Measurements from ENCODE around the gene IL6. TPM values are rescaled to one million over a fixed set of nuclear protein-coding genes. Genes with fewer than 3 reads are reported as not detected.

The IL6 gene
- polyA plus RNA-seq, 1 experiment: 31.0 TPM

DNA sequence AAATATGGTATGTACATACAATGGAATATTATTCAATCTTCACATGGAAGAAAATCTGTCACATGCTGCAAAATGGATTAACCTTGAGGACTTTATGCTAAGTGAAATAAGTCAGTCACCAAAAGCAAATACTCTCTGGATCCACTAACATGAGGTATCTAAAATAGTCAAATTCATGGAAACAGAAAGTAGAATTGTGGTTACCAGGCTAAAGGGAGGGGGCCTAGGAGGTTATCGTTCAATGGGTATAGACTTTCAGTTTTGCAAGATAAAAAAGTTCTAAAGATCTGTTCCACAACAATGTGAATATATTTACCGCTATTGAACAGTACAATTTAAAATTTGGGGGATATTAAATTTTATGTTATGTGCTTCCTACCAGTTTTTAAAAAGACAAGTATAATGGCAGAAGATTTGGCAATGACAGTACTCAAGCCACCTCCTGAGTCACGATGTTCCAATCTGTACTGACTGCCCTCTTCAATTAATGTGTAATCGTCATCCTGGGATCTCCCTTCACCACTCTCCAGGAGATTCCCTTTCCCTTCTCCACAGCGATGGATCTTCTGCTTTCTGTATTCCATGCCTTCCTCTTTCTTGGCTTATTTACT, 32.3 kb upstream of the IL6 start:
- no peak overlapping the region for H3K4me3 ChIP-seq (ENCODE audit: low read depth, low read length)
- POLR2A ChIA-PET: no interaction called here
- H3K27me3 ChIP-seq (ENCODE audit: control insufficient read depth, insufficient read depth, low read length): no peaks in the 10 kb centered on the region
- H3K36me3 ChIP-seq (ENCODE audit: control insufficient read depth, insufficient read depth, low read length): no peaks in the 10 kb centered on the region
- CTCF ChIA-PET: no interaction called here
- no peak for DNase-seq (ENCODE audit: low read depth)
- TF ChIP-seq, protein P1, sequence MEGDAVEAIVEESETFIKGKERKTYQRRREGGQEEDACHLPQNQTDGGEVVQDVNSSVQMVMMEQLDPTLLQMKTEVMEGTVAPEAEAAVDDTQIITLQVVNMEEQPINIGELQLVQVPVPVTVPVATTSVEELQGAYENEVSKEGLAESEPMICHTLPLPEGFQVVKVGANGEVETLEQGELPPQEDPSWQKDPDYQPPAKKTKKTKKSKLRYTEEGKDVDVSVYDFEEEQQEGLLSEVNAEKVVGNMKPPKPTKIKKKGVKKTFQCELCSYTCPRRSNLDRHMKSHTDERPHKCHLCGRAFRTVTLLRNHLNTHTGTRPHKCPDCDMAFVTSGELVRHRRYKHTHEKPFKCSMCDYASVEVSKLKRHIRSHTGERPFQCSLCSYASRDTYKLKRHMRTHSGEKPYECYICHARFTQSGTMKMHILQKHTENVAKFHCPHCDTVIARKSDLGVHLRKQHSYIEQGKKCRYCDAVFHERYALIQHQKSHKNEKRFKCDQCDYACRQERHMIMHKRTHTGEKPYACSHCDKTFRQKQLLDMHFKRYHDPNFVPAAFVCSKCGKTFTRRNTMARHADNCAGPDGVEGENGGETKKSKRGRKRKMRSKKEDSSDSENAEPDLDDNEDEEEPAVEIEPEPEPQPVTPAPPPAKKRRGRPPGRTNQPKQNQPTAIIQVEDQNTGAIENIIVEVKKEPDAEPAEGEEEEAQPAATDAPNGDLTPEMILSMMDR (IDR thresholded peaks at IDR 0.05; ENCODE audit: insufficient read depth, low read depth, low read length): no peak

DNA sequence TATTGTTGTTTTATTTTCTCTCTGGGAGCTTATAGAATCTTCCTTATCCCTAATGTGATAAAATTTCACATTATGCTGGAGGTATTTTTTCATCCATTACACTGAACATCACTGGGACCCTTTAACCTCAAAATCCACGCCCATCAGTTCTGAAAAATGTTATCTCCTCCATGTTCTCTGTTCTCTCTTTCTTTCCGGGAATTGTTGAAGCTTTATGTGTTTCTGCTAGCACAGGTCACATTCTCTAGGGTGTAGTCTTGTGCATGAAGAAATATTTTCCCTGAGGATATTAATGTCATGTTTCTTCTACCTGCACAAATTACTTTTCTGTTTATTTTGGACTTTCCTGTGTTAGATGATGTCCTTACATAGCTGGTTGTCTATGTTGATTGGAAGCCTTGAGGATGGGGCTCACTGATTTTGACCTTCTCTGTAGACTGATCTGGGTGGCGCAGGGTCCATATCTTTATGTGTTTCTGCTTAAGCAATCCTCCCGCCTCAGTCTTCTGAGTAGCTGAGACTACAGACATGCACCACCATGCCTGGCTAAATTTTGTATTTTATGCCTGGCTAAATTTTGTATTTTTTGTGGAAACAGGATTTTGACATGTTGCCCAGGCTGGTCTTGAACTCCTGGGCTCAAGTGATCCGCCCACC, 31.4 kb upstream of the IL6 start:
- ChIA-PET CTCF (interaction anchor here (0.8 to 1.8 kb wide), 2 partner anchors 14 to 101 kb away, joined by 4 read pairs; no protein-coding TSS in a partner anchor), POLR2A (no interaction called here)
- H3K27me3 ChIP-seq (ENCODE audit: control insufficient read depth, insufficient read depth, low read length): no peaks in the 10 kb centered on the region
- no peak for DNase-seq (ENCODE audit: low read depth)
- no peaks in the 10 kb centered on the region for H3K36me3 ChIP-seq (ENCODE audit: control insufficient read depth, insufficient read depth, low read length)
- TF ChIP-seq, protein P1 (IDR thresholded peaks at IDR 0.05; ENCODE audit: insufficient read depth, low read depth, low read length): no peak
- no peak overlapping the region for H3K4me3 ChIP-seq (ENCODE audit: low read depth, low read length)

DNA sequence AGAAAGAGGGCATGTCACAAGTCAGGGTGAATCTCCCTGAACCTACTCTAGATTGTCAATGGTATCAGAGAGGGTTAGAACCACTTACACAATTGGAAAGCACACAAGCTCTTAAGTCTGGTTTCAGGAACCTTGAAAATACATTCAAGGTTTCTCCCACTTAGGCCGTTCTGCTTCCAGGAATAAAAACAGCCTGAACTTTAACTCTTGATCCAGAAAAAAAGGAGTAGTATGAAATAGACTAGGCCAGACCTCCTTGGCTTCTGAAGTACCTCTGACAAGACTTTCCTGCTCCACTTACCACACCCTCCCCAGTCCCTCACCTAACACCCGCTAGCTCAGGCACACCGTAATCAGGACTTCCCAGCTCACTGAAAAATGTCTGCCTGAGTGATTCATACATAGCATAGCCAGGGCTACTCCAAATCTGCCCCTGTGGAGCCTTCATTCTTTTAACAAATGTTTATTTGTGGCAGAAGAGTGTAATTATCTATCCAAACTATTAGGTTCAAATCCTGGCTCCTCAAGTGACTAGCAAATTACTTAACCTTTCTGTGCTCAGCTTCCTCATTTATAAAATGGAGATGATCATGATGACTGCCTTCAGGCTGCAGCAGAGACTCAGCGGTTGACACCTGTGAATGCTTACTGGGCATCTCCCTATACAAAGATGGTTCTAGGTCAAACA, 30.3 kb upstream of the IL6 start:
- TF ChIP-seq, protein P1 (IDR thresholded peaks at IDR 0.05; ENCODE audit: insufficient read depth, low read depth, low read length): no peak
- H3K27me3 ChIP-seq (ENCODE audit: control insufficient read depth, insufficient read depth, low read length): no peaks in the 10 kb centered on the region
- no peaks in the 10 kb centered on the region for H3K36me3 ChIP-seq (ENCODE audit: control insufficient read depth, insufficient read depth, low read length)
- CTCF ChIA-PET: interaction anchor here (0.5 to 1.8 kb wide), 2 partner anchors 15 to 35 kb away, joined by 3 to 4 read pairs; no protein-coding TSS in a partner anchor
- no peak for DNase-seq (ENCODE audit: low read depth)
- H3K4me3 ChIP-seq (ENCODE audit: low read depth, low read length): no peak overlapping the region
- POLR2A ChIA-PET: interaction anchor here (0.8 kb wide), 1 partner anchor 9 kb away, joined by 3 read pairs; no protein-coding TSS in a partner anchor

DNA sequence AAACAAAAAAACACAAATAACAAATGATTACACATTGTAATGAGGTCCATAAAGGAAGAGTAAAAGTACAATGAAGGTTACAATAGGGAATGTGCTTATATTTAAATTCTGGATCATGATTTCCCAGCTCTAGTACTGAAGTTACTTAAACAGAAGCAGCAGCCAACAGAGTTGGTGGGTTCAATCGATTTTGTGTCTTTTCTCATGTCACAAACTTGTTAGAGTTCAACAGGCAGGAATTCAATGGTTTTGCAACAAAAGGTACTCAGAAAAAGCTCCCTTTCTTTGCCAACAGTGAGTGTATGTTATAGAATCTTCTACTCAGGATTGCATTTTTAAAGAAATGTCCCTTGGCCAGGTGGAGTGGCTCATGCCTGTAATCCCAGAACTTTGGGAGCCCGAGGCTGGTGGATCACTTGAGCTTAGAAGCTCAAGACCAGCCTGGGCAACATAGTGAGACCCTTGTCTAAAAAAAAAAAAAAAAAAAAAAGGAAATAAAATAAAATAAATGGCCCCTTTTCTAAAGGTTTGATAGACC, 29.6 kb upstream of the IL6 start:
- ChIA-PET CTCF (interaction anchor here (0.9 to 1.8 kb wide), 2 partner anchors 10 to 16 kb away, joined by 3 to 4 read pairs; no protein-coding TSS in a partner anchor), POLR2A (interaction anchor here (0.8 to 1.3 kb wide), 2 partner anchors 10 to 14 kb away, joined by 3 read pairs; no protein-coding TSS in a partner anchor)
- DNase-seq (ENCODE audit: low read depth): no peak
- no peaks in the 10 kb centered on the region for H3K27me3 ChIP-seq (ENCODE audit: control insufficient read depth, insufficient read depth, low read length)
- H3K4me3 ChIP-seq (ENCODE audit: low read depth, low read length): no peak overlapping the region
- TF ChIP-seq, protein P1 (IDR thresholded peaks at IDR 0.05; ENCODE audit: insufficient read depth, low read depth, low read length): no peak
- no peaks in the 10 kb centered on the region for H3K36me3 ChIP-seq (ENCODE audit: control insufficient read depth, insufficient read depth, low read length)
